Raji (cell line): Measurements from ENCODE around the gene OSGIN1.

Source experiments
- POLR2A ChIP-seq: IDR thresholded peaks from 2 replicates; pipeline ENCODE4 v1.6.1; 2011; ENCODE audit warnings: low read depth, low read length, control low read depth; ENCODE audit not compliant: insufficient read depth

The OSGIN1 gene

GRCh38 chr16:83970430-83970815, 17.4 kb downstream of the OSGIN1 start:
- TF ChIP-seq POLR2A = no peak

GRCh38 chr16:83971165-83972130, 18.4 kb downstream of the OSGIN1 start:
- TF ChIP-seq POLR2A = no peak

GRCh38 chr16:83972256-83973008, 19.4 kb downstream of the OSGIN1 start:
- TF ChIP-seq POLR2A = no peak

GRCh38 chr16:83973077-83973476, 20.0 kb downstream of the OSGIN1 start:
- TF ChIP-seq POLR2A = no peak

GRCh38 chr16:83973581-83974385, 20.7 kb downstream of the OSGIN1 start:
- no peak for TF ChIP-seq POLR2A

GRCh38 chr16:83974475-83974874, 21.4 kb downstream of the OSGIN1 start:
- no peak for TF ChIP-seq POLR2A

- no peak for TF ChIP-seq POLR2A
These were observed 22.7 kb downstream of the OSGIN1 start for GRCh38 chr16:83975590-83976260.

- TF ChIP-seq POLR2A = no peak
These were observed 24.2 kb downstream of the OSGIN1 start for GRCh38 chr16:83977056-83977815.

- no peak for TF ChIP-seq POLR2A
These were observed 25.4 kb downstream of the OSGIN1 start for GRCh38 chr16:83978401-83978904.

- no peak for TF ChIP-seq POLR2A
These were observed 26.4 kb downstream of the OSGIN1 start for GRCh38 chr16:83979441-83979840.

GRCh38 chr16:83980794-83981193, 27.8 kb downstream of the OSGIN1 start:
- no peak for TF ChIP-seq POLR2A

- TF ChIP-seq POLR2A = no peak
These were observed 28.8 kb downstream of the OSGIN1 start for GRCh38 chr16:83981799-83982198.

GRCh38 chr16:83983491-83983890, 30.5 kb downstream of the OSGIN1 start:
- TF ChIP-seq POLR2A = no peak

- TF ChIP-seq POLR2A = no peak
These were observed 36.3 kb downstream of the OSGIN1 start for GRCh38 chr16:83989300-83989699.

GRCh38 chr16:83990492-83990891, 37.5 kb downstream of the OSGIN1 start:
- no peak for TF ChIP-seq POLR2A
